AML-193 (cell line): ENCODE results near the gene MIA.
"Not testable (repeated sequence)": the region's sequence is repeated elsewhere in the genome, so short reads cannot be mapped to it uniquely, and the experiment has no call there.

Experiments
- DNase-seq, 2 experiments: peaks; one replicate each; lab custom pipeline; 2025; lab: John Stamatoyannopoulos, UW

The MIA gene

GRCh38 chr19:40750874-40751537 is 24.3 kb upstream of the MIA start, which contains the start of gene SNRPA:
Gene SNRPA, plus strand, starts transcription at chr19:40751203. Its CDS starts 206 bp downstream, at chr19:40751409.
- peak; percentile 90 to 95 for DNase-seq

GRCh38 chr19:40752257-40752781 is 23.0 kb upstream of the MIA start:
- no peak for DNase-seq

- peak; percentile 14 to 27 for DNase-seq
Observed at GRCh38 chr19:40754611-40755247, 20.6 kb upstream of the MIA start.

DNA sequence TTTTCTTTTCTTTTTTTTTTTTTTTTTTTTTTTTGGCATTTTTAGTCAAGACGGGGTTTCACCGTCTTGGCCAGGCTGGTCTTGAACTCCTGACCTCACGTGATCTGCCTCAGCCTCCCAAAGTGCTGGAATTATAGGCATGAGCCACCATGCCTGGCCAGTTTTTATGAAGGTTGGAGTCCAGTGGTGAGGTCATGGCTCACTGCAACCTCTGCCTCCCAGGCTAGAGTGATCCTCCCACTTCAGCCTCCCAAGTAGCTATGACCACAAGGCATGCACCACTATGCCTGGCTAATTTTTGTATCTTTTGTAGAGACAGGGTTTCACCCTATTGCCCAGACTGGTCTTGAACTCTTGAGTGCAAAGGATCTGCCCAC is 20.1 kb upstream of the MIA start:
- no peak for DNase-seq

DNA sequence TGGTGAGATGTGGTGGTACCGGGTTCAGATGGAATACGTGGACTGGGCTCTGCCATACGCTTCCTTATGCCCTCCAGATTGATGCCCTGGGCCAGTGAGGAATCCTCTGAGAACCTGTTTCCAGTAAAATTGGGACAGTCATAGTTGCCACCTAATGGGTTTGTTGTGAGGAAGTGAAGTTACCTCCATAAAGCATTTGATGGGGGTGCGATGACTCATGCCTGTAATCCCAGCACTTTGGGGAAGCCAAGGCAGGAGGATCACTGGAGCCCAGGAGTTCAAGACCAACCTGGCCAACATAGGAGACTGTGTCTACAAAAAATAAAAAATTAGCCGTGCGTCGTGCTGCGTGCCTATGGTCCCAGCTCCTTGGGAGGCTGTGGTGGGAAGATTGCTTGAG is 19.5 kb upstream of the MIA start:
- no peak for DNase-seq

- DNase-seq = no peak
Observed at GRCh38 chr19:40756502-40757110, 18.7 kb upstream of the MIA start.

DNA sequence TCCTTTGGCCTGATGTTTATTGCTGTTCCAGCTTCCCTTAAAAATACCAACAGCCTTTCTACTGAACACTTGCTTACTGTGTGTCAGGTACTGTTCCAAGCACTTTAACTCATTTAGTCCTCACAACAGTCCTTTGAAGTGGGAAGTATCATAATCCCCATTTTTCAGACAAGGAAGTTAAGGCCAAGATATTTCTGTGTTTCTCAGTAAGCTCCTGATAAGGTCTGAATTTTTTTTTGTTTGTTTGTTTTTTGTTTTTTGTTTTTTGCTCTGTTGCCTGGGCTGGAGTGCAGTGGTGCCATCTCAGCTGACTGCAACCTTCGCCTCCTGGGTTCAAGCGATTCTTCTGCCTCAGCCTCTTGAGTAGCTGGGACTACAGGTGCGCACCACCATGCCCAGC is 16.8 kb upstream of the MIA start:
- no peak for DNase-seq

DNA sequence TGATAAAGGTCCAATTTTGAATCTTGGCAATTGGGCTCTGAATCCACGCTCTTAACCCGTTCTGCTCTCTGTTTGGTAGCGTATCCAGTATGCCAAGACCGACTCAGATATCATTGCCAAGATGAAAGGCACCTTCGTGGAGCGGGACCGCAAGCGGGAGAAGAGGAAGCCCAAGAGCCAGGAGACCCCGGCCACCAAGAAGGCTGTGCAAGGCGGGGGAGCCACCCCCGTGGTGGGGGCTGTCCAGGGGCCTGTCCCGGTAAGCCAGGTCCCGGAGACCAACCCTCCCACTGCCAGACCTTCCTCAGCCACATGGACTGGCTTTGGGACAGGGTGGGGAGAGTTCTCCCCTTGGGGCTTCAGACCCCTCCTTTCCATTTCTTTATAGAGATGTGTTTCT is 16.0 kb upstream of the MIA start:
- no peak for DNase-seq

GRCh38 chr19:40762754-40763470 is 12.4 kb upstream of the MIA start:
- no peak for DNase-seq

GRCh38 chr19:40763526-40763925 is 11.8 kb upstream of the MIA start:
- DNase-seq = no peak

DNA sequence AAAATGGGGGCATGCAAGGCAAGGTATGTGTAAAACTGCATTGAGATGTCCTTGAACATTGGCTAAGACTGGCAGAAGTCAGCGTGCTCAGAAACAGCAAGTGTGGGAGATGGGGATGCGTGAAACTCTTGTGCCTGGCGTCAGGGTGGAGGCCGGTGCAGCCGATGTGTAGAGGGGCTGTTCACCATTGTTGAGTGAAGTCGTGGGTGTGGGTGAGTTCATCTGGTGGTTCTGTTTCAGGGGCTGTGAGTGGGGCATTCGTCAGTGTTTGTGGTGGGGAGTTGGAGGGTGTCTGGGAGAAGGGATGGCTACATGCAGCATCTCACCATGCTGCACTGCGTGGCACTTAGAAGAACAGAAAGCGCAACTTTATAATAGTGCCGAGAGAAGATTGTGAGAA is 11.4 kb upstream of the MIA start:
- no peak for DNase-seq

GRCh38 chr19:40766385-40766784 is 8.9 kb upstream of the MIA start:
- DNase-seq = not testable (repeated sequence)

DNA sequence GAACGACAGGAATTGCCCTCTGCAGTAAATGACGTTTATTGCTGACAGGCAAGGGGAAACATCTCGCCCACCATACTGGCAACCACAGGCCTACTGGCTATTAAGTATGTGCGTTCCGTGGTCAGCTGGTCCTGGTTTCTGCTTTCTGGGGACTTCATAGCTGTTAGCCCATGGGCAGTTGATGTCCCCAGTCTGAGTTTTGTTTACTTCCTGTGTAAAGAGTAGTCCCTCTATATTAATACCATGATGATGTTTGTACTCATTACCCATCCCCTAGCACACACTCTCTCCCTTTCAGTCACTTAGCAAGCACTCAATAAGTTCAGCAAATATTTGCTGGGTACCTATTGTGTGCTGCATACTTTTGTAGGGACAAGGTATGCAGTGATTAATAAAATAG is 6.5 kb upstream of the MIA start:
- DNase-seq = no peak

DNA sequence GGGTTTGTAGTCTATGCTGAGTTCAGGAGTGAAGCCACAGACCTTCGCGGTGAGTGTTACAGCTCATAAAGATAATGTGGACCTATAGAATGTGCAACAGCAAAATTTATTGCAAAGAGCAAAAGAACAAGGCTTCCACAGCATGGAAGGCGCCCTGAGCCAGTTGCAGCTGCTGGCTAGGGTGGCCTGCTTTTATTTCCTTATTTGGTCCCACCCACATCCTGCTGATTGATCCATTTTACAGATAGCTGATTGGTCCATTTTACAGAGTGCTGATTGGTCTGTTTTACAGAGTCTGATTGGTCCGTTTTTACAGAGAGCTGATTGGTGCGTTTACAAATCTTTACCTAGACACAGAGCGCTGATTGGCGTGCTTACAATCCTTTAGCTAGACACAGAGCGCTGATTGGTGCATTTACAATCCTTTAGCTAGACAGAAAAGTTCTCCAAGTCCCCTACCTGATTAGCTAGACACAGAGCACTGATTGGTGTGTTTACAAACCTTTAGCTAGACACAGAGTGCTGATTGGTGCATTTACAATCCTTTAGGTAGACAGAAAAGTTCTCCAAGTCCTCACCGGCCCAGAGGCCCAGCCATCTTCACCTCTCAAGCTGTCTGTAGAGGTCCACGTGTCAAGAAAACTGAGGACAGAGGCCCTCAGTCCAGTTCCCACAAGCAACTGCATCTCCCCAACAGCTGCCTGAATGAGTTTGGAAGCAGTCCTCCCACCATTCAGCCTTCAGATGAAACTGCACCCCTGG is 4.0 kb upstream of the MIA start:
- not testable (repeated sequence) for DNase-seq

GRCh38 chr19:40775632-40776022 is 306 bp downstream of the MIA start:
- DNase-seq = no peak

GRCh38 chr19:40776364-40776763 is 1.0 kb downstream of the MIA start:
- no peak for DNase-seq

- peak; percentile 95 to 97 for DNase-seq
Observed at GRCh38 chr19:40776932-40777644, 1.8 kb downstream of the MIA start.

DNA sequence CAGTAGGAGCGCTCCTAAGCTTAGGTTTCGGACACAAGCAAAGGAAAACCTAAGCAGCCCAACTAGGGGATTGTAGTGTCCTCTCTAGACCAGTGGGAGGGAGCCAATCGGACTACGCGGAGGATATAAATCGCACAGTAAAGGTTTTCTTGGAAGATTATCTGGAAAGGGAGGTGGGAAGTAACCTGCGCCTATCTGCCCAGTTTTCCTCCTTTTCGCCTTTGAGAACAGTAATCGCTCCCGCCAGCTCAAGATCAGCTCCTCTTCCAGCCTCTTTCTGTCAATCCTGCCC is 2.3 kb downstream of the MIA start:
- no peak for DNase-seq

- peak; percentile 94 to 95 for DNase-seq
Observed at GRCh38 chr19:40777937-40778705, 2.8 kb downstream of the MIA start, which contains the start of gene RAB4B. Gene RAB4B, plus strand, starts transcription at chr19:40778247. Its CDS starts 129 bp downstream, at chr19:40778376.

DNA sequence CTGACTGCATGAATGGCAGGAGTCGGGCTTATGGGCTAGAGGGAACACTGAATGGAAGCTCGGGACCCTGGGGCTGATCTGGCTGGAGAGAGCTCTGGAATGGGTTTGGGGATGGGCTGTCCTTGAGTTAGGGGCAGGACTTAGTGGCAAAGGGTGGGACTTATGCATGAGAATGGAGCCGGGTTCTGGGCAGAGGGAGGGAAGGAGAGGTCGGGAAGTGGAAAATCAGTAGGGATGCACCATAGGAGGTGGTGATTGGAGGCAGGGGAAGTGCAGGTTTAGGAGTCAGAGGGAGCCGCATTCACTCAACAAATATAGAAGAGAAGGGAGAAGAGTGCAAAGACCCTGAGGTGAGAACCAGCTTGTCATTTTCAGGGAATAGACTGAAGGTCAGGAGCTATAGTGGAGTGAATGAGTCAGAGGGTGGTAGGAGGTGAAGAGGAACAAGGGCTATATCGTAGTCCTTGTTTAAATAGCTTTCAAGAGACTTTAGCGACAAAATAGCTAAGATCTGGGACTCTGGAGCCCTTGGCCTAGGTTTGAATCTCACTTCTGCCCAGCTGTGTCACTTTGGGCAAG is 3.5 kb downstream of the MIA start:
- DNase-seq = peak in 1 of 2 experiments; percentile 18
